Measurements from ENCODE around the gene MARCHF9. TPM values are rescaled to one million over a fixed set of nuclear protein-coding genes. Genes with fewer than 3 reads are reported as not detected.

Gene MARCHF9
- total RNA-seq, 1 experiment from 2014 or later = 18.9 TPM

GRCh38 chr12:57740656-57741412 is 14.1 kb upstream of the MARCHF9 start:
- Histone ChIP-seq H3K9me3 (ENCODE audit: insufficient read depth, low read depth) (no peaks in the 10 kb centered on the region), H3K27me3 (ENCODE audit: insufficient read depth, low read depth) (peaks cover 10% of the 10 kb centered on the region; the same call in 1 of the 2 replicates), H3K79me2 (ENCODE audit: low read depth) (peaks cover 5% of the 10 kb centered on the region), H3K27ac (no peak overlapping the region), H3K4me1 (replicated peaks; ENCODE audit: insufficient read depth) (peaks cover 10% of the 10 kb centered on the region), H3K36me3 (ENCODE audit: low read depth) (no peaks in the 10 kb centered on the region), H2AFZ (no peak overlapping the region), H4K20me1 (ENCODE audit: insufficient read depth) (no peaks in the 10 kb centered on the region), H3K9me2 (ENCODE audit: insufficient read depth) (no peaks in the 10 kb centered on the region), H3K4me2 (no peak overlapping the region), H3K4me3 (no peak overlapping the region), H3F3A (ENCODE audit: insufficient read depth, low read depth) (peaks cover 12% of the 10 kb centered on the region; the same call in 1 of the 2 replicates)
- TF ChIP-seq CTCF (conservative IDR thresholded peaks at IDR 0.05) = no peak
- TF ChIP-seq EZH2 (IDR thresholded peaks at IDR 0.05; ENCODE audit: low read depth) = no peak
- DNase-seq = no peak
- ChIA-PET POLR2A (ENCODE audit: unreplicated experiment) (interaction anchor here (0.6 to 0.7 kb wide), 2 partner anchors 19 to 282 kb away, joined by 3 read pairs; no protein-coding TSS in a partner anchor), CTCF (no interaction called here)
- intact Hi-C loops (cut with micrococcal nuclease; ENCODE audit: unreplicated experiment) = no loop called here
- no TSS peak for BruUV-seq (replicated peaks)

- Histone ChIP-seq H3F3A (ENCODE audit: insufficient read depth, low read depth) (peaks cover 17% of the 10 kb centered on the region), H3K4me3 (no peak overlapping the region), H3K36me3 (ENCODE audit: low read depth) (no peaks in the 10 kb centered on the region), H3K4me1 (replicated peaks; ENCODE audit: insufficient read depth) (peaks cover 13% of the 10 kb centered on the region), H4K20me1 (ENCODE audit: insufficient read depth) (no peaks in the 10 kb centered on the region), H3K27me3 (ENCODE audit: insufficient read depth, low read depth) (peaks cover 8% of the 10 kb centered on the region; the same call in 1 of the 2 replicates), H3K9me3 (ENCODE audit: insufficient read depth, low read depth) (no peaks in the 10 kb centered on the region), H2AFZ (no peak overlapping the region), H3K27ac (no peak overlapping the region), H3K9me2 (ENCODE audit: insufficient read depth) (no peaks in the 10 kb centered on the region), H3K79me2 (ENCODE audit: low read depth) (peaks cover 5% of the 10 kb centered on the region), H3K4me2 (peak overlapping the region; percentile 30; the same call in 1 of the 2 replicates)
- no peak for DNase-seq
- ChIA-PET POLR2A (ENCODE audit: unreplicated experiment) (interaction anchor here (0.6 to 0.7 kb wide), 2 partner anchors 18 to 283 kb away, joined by 3 read pairs; no protein-coding TSS in a partner anchor), CTCF (no interaction called here)
- TF ChIP-seq EZH2 (IDR thresholded peaks at IDR 0.05; ENCODE audit: low read depth) (no peak), CTCF (conservative IDR thresholded peaks at IDR 0.05) (no peak)
- BruUV-seq (replicated peaks) = no TSS peak
- intact Hi-C loops (cut with micrococcal nuclease; ENCODE audit: unreplicated experiment) = no loop called here
Measured at GRCh38 chr12:57741413-57741789, 13.5 kb upstream of the MARCHF9 start.

- peaks cover 13% of the 10 kb centered on the region for H3K4me1 ChIP-seq (replicated peaks; ENCODE audit: insufficient read depth)
- TF ChIP-seq CTCF (conservative IDR thresholded peaks at IDR 0.05) = peak; percentile 27; the same call in 1 of the 2 replicates
- TF ChIP-seq EZH2 (IDR thresholded peaks at IDR 0.05; ENCODE audit: low read depth) = no peak
- H3K27ac ChIP-seq = no peak overlapping the region
- ChIA-PET CTCF (no interaction called here), POLR2A (ENCODE audit: unreplicated experiment) (no interaction called here)
- peaks cover 5% of the 10 kb centered on the region for H3K79me2 ChIP-seq (ENCODE audit: low read depth)
- peak overlapping the region; percentile 30 for H3K4me2 ChIP-seq
- intact Hi-C loops (cut with micrococcal nuclease; ENCODE audit: unreplicated experiment) = no loop called here
- BruUV-seq (replicated peaks) = no TSS peak
- H3K4me3 ChIP-seq = no peak overlapping the region
- H2AFZ ChIP-seq = no peak overlapping the region
- peaks cover 2% of the 10 kb centered on the region; the same call in 1 of the 2 replicates for H3K36me3 ChIP-seq (ENCODE audit: low read depth)
- H3K9me2 ChIP-seq (ENCODE audit: insufficient read depth) = no peaks in the 10 kb centered on the region
- no peaks in the 10 kb centered on the region for H4K20me1 ChIP-seq (ENCODE audit: insufficient read depth)
- DNase-seq = peak in 1 of 2 experiments; percentile 51
- peaks cover 18% of the 10 kb centered on the region for H3F3A ChIP-seq (ENCODE audit: insufficient read depth, low read depth)
- H3K27me3 ChIP-seq (ENCODE audit: insufficient read depth, low read depth) = 0 out of 2 replicates have a peak, but pooled peaks cover 1% of the 10 kb centered on the region
- H3K9me3 ChIP-seq (ENCODE audit: insufficient read depth, low read depth) = no peaks in the 10 kb centered on the region
Measured at GRCh38 chr12:57741844-57742738, 12.8 kb upstream of the MARCHF9 start.
